Fibroblast of lung (primary cell): ENCODE data around the gene HCN2. TPM values are rescaled to one million over a fixed set of nuclear protein-coding genes. Genes with fewer than 3 reads are reported as not detected.
"Not testable (repeated sequence)": the region's sequence is repeated elsewhere in the genome, so short reads cannot be mapped to it uniquely, and the experiment has no call there.

Experiments used
- DNase-seq, 2 donors: peaks; one replicate each; pipeline versions ENCODE4 v3.0.0 to v3.0.0-alpha.2; 2010; ENCODE audit warnings: low read depth in 2 of 2
- H2AFZ ChIP-seq: 2 replicates; pipeline ENCODE4 v1.5.1; 2012; ENCODE audit warnings: low read length, control low read depth, inconsistent platforms
- H3K27ac ChIP-seq: 2 replicates; pipeline ENCODE4 v1.5.1; 2011; ENCODE audit warnings: low read length, control low read depth; ENCODE audit not compliant: insufficient read depth
- H3K27me3 ChIP-seq: 2 replicates; pipeline ENCODE4 v1.5.1; 2011; ENCODE audit warnings: mild to moderate bottlenecking, low read length; ENCODE audit not compliant: control insufficient read depth, insufficient read depth
- H3K36me3 ChIP-seq: 2 replicates; pipeline ENCODE4 v1.5.1; 2011; ENCODE audit warnings: low read length; ENCODE audit not compliant: control insufficient read depth, insufficient read depth
- H3K4me1 ChIP-seq: 2 replicates; pipeline ENCODE4 v1.5.1; 2011; ENCODE audit warnings: low read length; ENCODE audit not compliant: control insufficient read depth, insufficient read depth; ENCODE audit errors: extremely low read depth
- H3K4me2 ChIP-seq: 2 replicates; pipeline ENCODE4 v1.5.1; 2011; ENCODE audit warnings: low read length, control low read depth; ENCODE audit not compliant: insufficient read depth; ENCODE audit errors: extremely low read depth
- H3K4me3 ChIP-seq, 4 experiments: fragments of 200-600 bp in 1 of 4; sonication (generic) in 1 of 4; replicated peaks in 1 of 4; 2 replicates each; pipeline ENCODE4 v1.5.1; 2011 to 2016; ENCODE audit warnings: low read length in 4 of 4, low read depth in 3 of 4, mild to moderate bottlenecking in 3 of 4, control low read depth in 2 of 4, inconsistent platforms in 1 of 4, mixed read lengths in 1 of 4; ENCODE audit not compliant: insufficient read depth in 1 of 4; ENCODE audit errors: control extremely low read depth in 1 of 4
- H3K79me2 ChIP-seq: 2 replicates; pipeline ENCODE4 v1.5.1; 2012; ENCODE audit warnings: mild to moderate bottlenecking, low read length, inconsistent platforms; ENCODE audit not compliant: control insufficient read depth, insufficient read depth
- H3K9ac ChIP-seq: 2 replicates; pipeline ENCODE4 v1.5.1; 2011; ENCODE audit warnings: mild to moderate bottlenecking, low read length, control low read depth; ENCODE audit not compliant: insufficient read depth
- H3K9me3 ChIP-seq: 2 replicates; pipeline ENCODE4 v1.5.1; 2012; ENCODE audit warnings: low read depth, low read length; ENCODE audit not compliant: control insufficient read depth, insufficient read depth
- H4K20me1 ChIP-seq: 2 replicates; pipeline ENCODE4 v1.5.1; 2011; ENCODE audit warnings: low read length; ENCODE audit not compliant: control insufficient read depth, insufficient read depth; ENCODE audit errors: extremely low read depth
- CTCF ChIP-seq, 2 donors: IDR thresholded peaks in 1 of 2; conservative IDR thresholded peaks in 1 of 2; 1 replicate in 1 of 2; 2 replicates in 1 of 2; pipeline ENCODE4 v1.5.1; 2011 to 2012; ENCODE audit warnings: low read length in 2 of 2, control low read depth in 1 of 2, inconsistent platforms in 1 of 2, low read depth in 1 of 2, mild to moderate bottlenecking in 1 of 2
- EZH2 ChIP-seq: IDR thresholded peaks from 2 replicates; pipeline ENCODE4 v1.5.1; 2012; ENCODE audit warnings: low read length, control low read depth, mild to moderate bottlenecking; ENCODE audit errors: missing control alignments
- polyA plus RNA-seq, 2 donors: library from polyadenylated mRNA; depleted of rRNA in 1 of 2; stranded (reverse) in 1 of 2; unstranded in 1 of 2; fragments of >200 nt; gene quantifications; 2 replicates each; pipeline ENCODE4 v1.2.1, GENCODE V29; 2011 to 2012; ENCODE audit warnings: missing spikeins in 1 of 2
- total RNA-seq: library from RNA; depleted of rRNA; stranded (reverse); fragments of >200 nt; gene quantifications from 2 replicates; pipeline ENCODE4 v1.2.1, GENCODE V29; 2014

Gene HCN2
- total and polyA plus RNA-seq, 2 donors (not counting 1 experiment from before 2014, with no cell fraction given) = 0.49 to 0.50 TPM

GRCh38 chr19:603779-604178 lies 14.1 kb downstream of the HCN2 start:
- not testable (repeated sequence) for H3K36me3 ChIP-seq, H3K27me3 ChIP-seq, H3K4me2 ChIP-seq, H3K9me3 ChIP-seq, H3K4me3 ChIP-seq, H2AFZ ChIP-seq, DNase-seq, H3K9ac ChIP-seq, H3K4me1 ChIP-seq, H3K79me2 ChIP-seq, H3K27ac ChIP-seq, H4K20me1 ChIP-seq

- H4K20me1 ChIP-seq = no peaks in the 10 kb centered on the region
- H3K4me3 ChIP-seq = no peak overlapping the region
- no peaks in the 10 kb centered on the region for H3K36me3 ChIP-seq
- no peaks in the 10 kb centered on the region for H3K79me2 ChIP-seq
- TF ChIP-seq CTCF (conservative IDR thresholded peaks at IDR 0.05 in 1 of 2, IDR thresholded peaks at IDR 0.05 in 1 of 2; ENCODE audit: low read depth in 1 of 2, low read length in 2 of 2) = no peak
- TF ChIP-seq EZH2 = no peak
- no peaks in the 10 kb centered on the region for H3K9me3 ChIP-seq
- H3K27ac ChIP-seq = no peak overlapping the region
- no peak overlapping the region for H3K4me2 ChIP-seq
- no peak overlapping the region for H2AFZ ChIP-seq
- no peak for DNase-seq
- H3K4me1 ChIP-seq = no peaks in the 10 kb centered on the region
- no peaks in the 10 kb centered on the region for H3K27me3 ChIP-seq
- H3K9ac ChIP-seq = no peak overlapping the region
Observed at GRCh38 chr19:604355-604754, 14.7 kb downstream of the HCN2 start.

GRCh38 chr19:605061-605971 lies 15.6 kb downstream of the HCN2 start:
- not testable (repeated sequence) for H4K20me1 ChIP-seq, DNase-seq, H3K4me2 ChIP-seq, H3K27me3 ChIP-seq, H3K4me1 ChIP-seq, H3K36me3 ChIP-seq, H3K9me3 ChIP-seq, H3K4me3 ChIP-seq, H3K27ac ChIP-seq, H2AFZ ChIP-seq, H3K79me2 ChIP-seq, H3K9ac ChIP-seq
